ENCODE data around the gene COL28A1. TPM values are rescaled to one million over a fixed set of nuclear protein-coding genes. Genes with fewer than 3 reads are reported as not detected.
A peak's percentile ranks its signal among the peaks of the same experiment; 100 is the strongest.

Gene COL28A1
- total RNA-seq, 1 donor, result 0.09 TPM

GRCh38 chr7:7536396-7537019 lies 835 bp upstream of the COL28A1 start:
- no peak overlapping the region for H3K4me3 ChIP-seq (ENCODE audit: low read depth, low read length)
- no peak for DNase-seq (ENCODE audit: low read depth)
- no peak for TF ChIP-seq CTCF (IDR thresholded peaks at IDR 0.05; ENCODE audit: insufficient read depth, low read length)

- no peak for DNase-seq (ENCODE audit: low read depth)
- TF ChIP-seq CTCF (IDR thresholded peaks at IDR 0.05; ENCODE audit: insufficient read depth, low read length), result no peak
- H3K4me3 ChIP-seq (ENCODE audit: low read depth, low read length), result no peak overlapping the region
Measured at GRCh38 chr7:7533831-7534430, 1.7 kb downstream of the COL28A1 start.

GRCh38 chr7:7529328-7529727 lies 6.3 kb downstream of the COL28A1 start:
- TF ChIP-seq CTCF (IDR thresholded peaks at IDR 0.05; ENCODE audit: insufficient read depth, low read length), result no peak
- H3K4me3 ChIP-seq (ENCODE audit: low read depth, low read length), result no peak overlapping the region
- DNase-seq (ENCODE audit: low read depth), result no peak

GRCh38 chr7:7527047-7527446 lies 8.6 kb downstream of the COL28A1 start:
- H3K4me3 ChIP-seq (ENCODE audit: low read depth, low read length), result no peak overlapping the region
- no peak for TF ChIP-seq CTCF (IDR thresholded peaks at IDR 0.05; ENCODE audit: insufficient read depth, low read length)
- no peak for DNase-seq (ENCODE audit: low read depth)

GRCh38 chr7:7526006-7526405 lies 9.7 kb downstream of the COL28A1 start:
- DNase-seq (ENCODE audit: low read depth), result no peak
- TF ChIP-seq CTCF (IDR thresholded peaks at IDR 0.05; ENCODE audit: insufficient read depth, low read length), result no peak
- H3K4me3 ChIP-seq (ENCODE audit: low read depth, low read length), result no peak overlapping the region

GRCh38 chr7:7524121-7524520 lies 11.6 kb downstream of the COL28A1 start:
- TF ChIP-seq CTCF (IDR thresholded peaks at IDR 0.05; ENCODE audit: insufficient read depth, low read length), result no peak
- H3K4me3 ChIP-seq (ENCODE audit: low read depth, low read length), result no peak overlapping the region
- DNase-seq (ENCODE audit: low read depth), result peak; percentile 70

- H3K4me3 ChIP-seq (ENCODE audit: low read depth, low read length), result no peak overlapping the region
- TF ChIP-seq CTCF (IDR thresholded peaks at IDR 0.05; ENCODE audit: insufficient read depth, low read length), result no peak
- no peak for DNase-seq (ENCODE audit: low read depth)
Measured at GRCh38 chr7:7522421-7522820, 13.3 kb downstream of the COL28A1 start.

All from fibroblast of the aortic adventitia (primary cell).